ENCODE measurements around the gene TWF1.

DNA sequence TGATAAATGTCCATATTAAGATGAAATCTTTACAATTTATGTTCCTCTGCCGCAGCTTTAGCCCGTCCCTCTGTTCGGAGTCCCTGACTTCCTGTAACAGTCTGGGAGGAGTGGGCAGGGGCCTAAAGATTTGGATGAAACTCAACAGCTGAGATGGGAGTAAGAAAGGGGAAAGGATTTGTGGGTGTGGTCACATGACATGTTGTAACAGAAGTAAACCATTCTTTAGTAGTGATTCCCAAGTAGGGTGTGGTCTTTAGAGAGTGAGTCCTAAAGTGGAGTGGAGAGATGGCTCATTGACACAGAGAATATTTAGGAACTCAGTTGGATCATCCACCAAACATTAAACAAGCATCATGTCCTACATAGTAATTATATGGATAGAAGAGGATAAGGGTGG, 42.7 kb upstream of the TWF1 start:
- TF ChIP-seq, protein P1, sequence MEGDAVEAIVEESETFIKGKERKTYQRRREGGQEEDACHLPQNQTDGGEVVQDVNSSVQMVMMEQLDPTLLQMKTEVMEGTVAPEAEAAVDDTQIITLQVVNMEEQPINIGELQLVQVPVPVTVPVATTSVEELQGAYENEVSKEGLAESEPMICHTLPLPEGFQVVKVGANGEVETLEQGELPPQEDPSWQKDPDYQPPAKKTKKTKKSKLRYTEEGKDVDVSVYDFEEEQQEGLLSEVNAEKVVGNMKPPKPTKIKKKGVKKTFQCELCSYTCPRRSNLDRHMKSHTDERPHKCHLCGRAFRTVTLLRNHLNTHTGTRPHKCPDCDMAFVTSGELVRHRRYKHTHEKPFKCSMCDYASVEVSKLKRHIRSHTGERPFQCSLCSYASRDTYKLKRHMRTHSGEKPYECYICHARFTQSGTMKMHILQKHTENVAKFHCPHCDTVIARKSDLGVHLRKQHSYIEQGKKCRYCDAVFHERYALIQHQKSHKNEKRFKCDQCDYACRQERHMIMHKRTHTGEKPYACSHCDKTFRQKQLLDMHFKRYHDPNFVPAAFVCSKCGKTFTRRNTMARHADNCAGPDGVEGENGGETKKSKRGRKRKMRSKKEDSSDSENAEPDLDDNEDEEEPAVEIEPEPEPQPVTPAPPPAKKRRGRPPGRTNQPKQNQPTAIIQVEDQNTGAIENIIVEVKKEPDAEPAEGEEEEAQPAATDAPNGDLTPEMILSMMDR (IDR thresholded peaks at IDR 0.05; ENCODE audit: insufficient read depth, low read length) = no peak
- TF ChIP-seq POLR2AphosphoS5 (IDR thresholded peaks at IDR 0.05; ENCODE audit: low read depth) (no peak), GABPA (IDR thresholded peaks at IDR 0.05; ENCODE audit: low read depth) (no peak)

Data from HL-60 (cell line).